ENCODE data around the gene TEX2.
A peak's percentile ranks its signal among the peaks of the same experiment; 100 is the strongest.
"Not testable (repeated sequence)": the region's sequence is repeated elsewhere in the genome, so short reads cannot be mapped to it uniquely, and the experiment has no call there.

The TEX2 gene

GRCh38 chr17:64212122-64212521, 50.9 kb downstream of the TEX2 start:
- DNase-seq, result no peak

GRCh38 chr17:64209983-64210382, 53.1 kb downstream of the TEX2 start:
- no peak for DNase-seq

GRCh38 chr17:64209356-64209941, 53.6 kb downstream of the TEX2 start:
- no peak for DNase-seq

GRCh38 chr17:64208656-64209055, 54.4 kb downstream of the TEX2 start:
- DNase-seq, result not testable (repeated sequence)

GRCh38 chr17:64205804-64206203, 57.3 kb downstream of the TEX2 start:
- no peak for DNase-seq

GRCh38 chr17:64203630-64204029, 59.4 kb downstream of the TEX2 start:
- DNase-seq, result no peak

GRCh38 chr17:64202683-64203344, 60.2 kb downstream of the TEX2 start:
- DNase-seq, result no peak

GRCh38 chr17:64200080-64201032, 62.7 kb downstream of the TEX2 start:
- DNase-seq, result peak in 1 of 2 donors; percentile 30

GRCh38 chr17:64198331-64199090, 64.5 kb downstream of the TEX2 start:
- DNase-seq, result no peak

GRCh38 chr17:64196601-64197000, 66.5 kb downstream of the TEX2 start:
- no peak for DNase-seq

- no peak for DNase-seq
Measured at GRCh38 chr17:64193561-64193960, 69.5 kb downstream of the TEX2 start.

GRCh38 chr17:64192589-64192988, 70.5 kb downstream of the TEX2 start:
- DNase-seq, result no peak

- DNase-seq, result no peak
Measured at GRCh38 chr17:64190472-64190871, 72.6 kb downstream of the TEX2 start.

GRCh38 chr17:64188088-64188487, 75.0 kb downstream of the TEX2 start:
- DNase-seq, result no peak

GRCh38 chr17:64187093-64187895, 75.8 kb downstream of the TEX2 start:
- no peak for DNase-seq

GRCh38 chr17:64186171-64187092, 76.6 kb downstream of the TEX2 start:
- no peak for DNase-seq

GRCh38 chr17:64185557-64185956, 77.5 kb downstream of the TEX2 start:
- DNase-seq, result not testable (repeated sequence)

GRCh38 chr17:64185101-64185500, 78.0 kb downstream of the TEX2 start:
- no peak for DNase-seq

GRCh38 chr17:64183815-64184214, 79.2 kb downstream of the TEX2 start:
- DNase-seq, result peak in 1 of 2 donors; percentile 13

GRCh38 chr17:64182325-64183012, 80.6 kb downstream of the TEX2 start:
- no peak for DNase-seq

Data from stimulated activated CD4-positive, alpha-beta T cell treated with anti-CD3 and anti-CD28 coated beads, Interleukin-2, amount 100 ng/mL, for 24 hours (primary cell).